SK-N-SH treated with all-trans-retinoic acid at 6 μM for 48 hours (cell line): Measurements from ENCODE around the gene SMYD4.

ENCODE experiments used
- TOX ChIP-seq: fragments of 250-450 bp; sonication (Bioruptor Pico); IDR thresholded peaks from 2 replicates; pipeline ENCODE4 v1.8.0; 2021; ENCODE audit warnings: mild to moderate bottlenecking, moderate library complexity, borderline replicate concordance
- TSHZ2 ChIP-seq: fragments of 250-450 bp; sonication (Bioruptor Pico); IDR thresholded peaks from 2 replicates; pipeline ENCODE4 v1.5.0; 2020; ENCODE audit warnings: mild to moderate bottlenecking, moderate library complexity

Gene SMYD4

GRCh38 chr17:1729966-1730325 lies 99.8 kb downstream of the SMYD4 start (continued):
- no peak for TF ChIP-seq TSHZ2 (CRISPR knock-in tag)
- no peak for TF ChIP-seq TOX (CRISPR knock-in tag)
